ENCODE data around the gene C12orf57. TPM values are rescaled to one million over a fixed set of nuclear protein-coding genes. Genes with fewer than 3 reads are reported as not detected.

Gene C12orf57
- total and polyA plus RNA-seq, 10 of the 15 experiments (the other 5 are each of a cell fraction or from before 2014, with no cell fraction given), result 64.5 to 377 (median 211) TPM

GRCh38 chr12:6944381-6945186, 762 bp downstream of the C12orf57 start:
- Histone ChIP-seq H2AFZ (ENCODE audit: control insufficient read depth, low read depth, low read length) (peak overlapping the region; percentile 32; the same call in 1 of the 2 replicates), H3K9me3 (replicated peaks; ENCODE audit: control insufficient read depth, insufficient read depth, low read length) (no peaks in the 10 kb centered on the region), H3K4me2 (ENCODE audit: control insufficient read depth, insufficient read depth) (peak overlapping the region; percentile 70), H3K36me3 (ENCODE audit: control insufficient read depth in 2 of 2, insufficient read depth in 2 of 2, low read length in 1 of 2) (peaks cover 2 to 8% of the 10 kb centered on the region in 2 experiments; a peak in 2 of 4 replicates), H3K4me3 (peak overlapping the region; percentile 78), H3K27ac (ENCODE audit: control insufficient read depth, insufficient read depth) (peak overlapping the region; percentile 91), H3K27me3 (replicated peaks in 1 of 2; ENCODE audit: control insufficient read depth in 2 of 2, insufficient read depth in 2 of 2, low read length in 1 of 2) (no peaks in the 10 kb centered on the region), H3K9ac (ENCODE audit: control insufficient read depth, insufficient read depth, low read length) (peak overlapping the region; percentile 90), H3K79me2 (ENCODE audit: control insufficient read depth, insufficient read depth, low read length) (peaks cover 31% of the 10 kb centered on the region), H4K20me1 (ENCODE audit: control insufficient read depth, insufficient read depth) (no peaks in the 10 kb centered on the region), H3K4me1 (ENCODE audit: control insufficient read depth, insufficient read depth, low read length) (peaks cover 36% of the 10 kb centered on the region)
- RAD21 ChIA-PET (ENCODE audit: unreplicated experiment), result interaction anchor here (0.6 to 7.0 kb wide), 19 partner anchors 8 to 177 kb away, joined by 3 to 426 read pairs (median 8); partner anchors contain the start of genes ATN1, C1RL, CDCA3 and LPCAT3
- no TSS peak for BruUV-seq (replicated peaks)
- SMC1A ChIA-PET (ENCODE audit: uncharacterized antibody, unreplicated experiment), result interaction anchor here (0.8 to 11.6 kb wide), 20 partner anchors 8 to 167 kb away, joined by 3 to 395 read pairs (median 5); partner anchors contain the start of genes C1RL, ENO2, LPCAT3 and SPSB2
- in situ Hi-C loops (cut with MboI) (no loop called here), intact Hi-C loops (cut with micrococcal nuclease; ENCODE audit: unreplicated experiment) (loop anchor here (1.0 to 2.0 kb wide), 6 partner anchors 16 to 164 kb away; partner anchors contain the start of genes C1R, C1RL, EMG1 and LPCAT3)
- CTCF ChIA-PET, result interaction anchor here (0.9 to 11.6 kb wide), 23 partner anchors 8 to 200 kb away, joined by 3 to 645 read pairs (median 5); partner anchors contain the start of genes C1R, C1RL and LPCAT3
- peak; percentile 69 for ATAC-seq
- WGBS (ENCODE audit: insufficient coverage, insufficient replicate concordance, low lambda C conversion rate, missing lambda C conversion rate), result under 1% methylated on average over 46 of the region's 48 CpGs
- POLR2A ChIA-PET, result interaction anchor here (0.6 to 17.8 kb wide), 18 partner anchors 8 to 192 kb away, joined by 3 to 524 read pairs (median 4); partner anchors contain the start of genes C1RL, CDCA3, LPCAT3 and LRRC23
- DNase-seq (ENCODE audit: low read depth, low spot score), result peak; percentile 85
- peak; percentile 35 for FAIRE-seq
- TF ChIP-seq ELK1 (IDR thresholded peaks at IDR 0.05; ENCODE audit: low read depth, low read length) (peak; percentile 96), TCF3 (IDR thresholded peaks at IDR 0.05; ENCODE audit: borderline replicate concordance, insufficient read depth, low read depth, low read length) (peak; percentile 10; the same call in 1 of the 2 replicates), BRCA1 (IDR thresholded peaks at IDR 0.05; ENCODE audit: low read depth, low read length) (no peak), MEF2B (IDR thresholded peaks at IDR 0.05; ENCODE audit: partially characterized antibody, poor library complexity, severe bottlenecking) (no peak), TARDBP (IDR thresholded peaks at IDR 0.05; ENCODE audit: borderline replicate concordance) (no peak), ZNF384 (IDR thresholded peaks at IDR 0.05; ENCODE audit: borderline replicate concordance, low read depth, low read length) (no peak), SMARCA5 (IDR thresholded peaks at IDR 0.05) (peak; percentile 72), RAD51 (IDR thresholded peaks at IDR 0.05) (peak; percentile 44; the same call in 1 of the 2 replicates), HDAC6 (IDR thresholded peaks at IDR 0.05; ENCODE audit: unreplicated experiment) (no peak), EED (IDR thresholded peaks at IDR 0.05; ENCODE audit: low read depth) (peak; percentile 97), MAX (IDR thresholded peaks at IDR 0.05; ENCODE audit: low read depth, low read length) (no peak; the same call in 1 of the 2 replicates), CHD2 (IDR thresholded peaks at IDR 0.05; ENCODE audit: borderline replicate concordance, low read depth, low read length) (no peak), ZNF207 (IDR thresholded peaks at IDR 0.05; ENCODE audit: borderline replicate concordance) (0 out of 2 replicates have a peak, but pooled peaks have one; percentile 41), NR2F1 (conservative IDR thresholded peaks at IDR 0.05) (peak; percentile 43; the same call in 1 of the 2 replicates), KLF5 (IDR thresholded peaks at IDR 0.05; ENCODE audit: partially characterized antibody) (no peak), IKZF2 (IDR thresholded peaks at IDR 0.05) (peak; percentile 97), IRF4 (IDR thresholded peaks at IDR 0.05; ENCODE audit: low read depth, low read length) (peak; percentile 41; the same call in 1 of the 2 replicates), HDGF (IDR thresholded peaks at IDR 0.05) (no peak; the same call in 1 of the 2 replicates), NBN (IDR thresholded peaks at IDR 0.05) (peak; percentile 64)

Data from GM12878 (cell line).